Stimulated activated CD4-positive, alpha-beta T cell treated with anti-CD3 and anti-CD28 coated beads, Interleukin-15, amount 100 ng/mL, for 48 hours (primary cell): Measurements from ENCODE around the gene TMEM167A.
A peak's percentile ranks its signal among the peaks of the same experiment; 100 is the strongest.

Source experiments
- DNase-seq, 2 donors: peaks; one replicate each; pipeline ENCODE4 v3.0.0-alpha.2; 2020; ENCODE audit warnings: low read depth in 2 of 2

The TMEM167A gene

GRCh38 chr5:83076742-83077661, at the start of gene TMEM167A, which contains the start of gene XRCC4:
Gene TMEM167A (minus strand): TSS chr5:83077394. CDS start chr5:83077323, 71 bp downstream.
Gene XRCC4 (plus strand): TSS chr5:83077547. CDS start chr5:83104920, 27,373 bp downstream.
- peak; percentile 89 to 93 for DNase-seq

- DNase-seq, result no peak
Observed at GRCh38 chr5:83126501-83126900, 49.3 kb upstream of the TMEM167A start.

GRCh38 chr5:83125560-83125959, 48.4 kb upstream of the TMEM167A start:
- no peak for DNase-seq

GRCh38 chr5:83124593-83124992, 47.4 kb upstream of the TMEM167A start:
- no peak for DNase-seq

GRCh38 chr5:83118976-83119375, 41.8 kb upstream of the TMEM167A start:
- no peak for DNase-seq

GRCh38 chr5:83118471-83118870, 41.3 kb upstream of the TMEM167A start:
- DNase-seq, result no peak

GRCh38 chr5:83115816-83116215, 38.6 kb upstream of the TMEM167A start:
- DNase-seq, result no peak

GRCh38 chr5:83109380-83109779, 32.2 kb upstream of the TMEM167A start:
- DNase-seq, result no peak

- no peak for DNase-seq
Observed at GRCh38 chr5:83107692-83108420, 30.7 kb upstream of the TMEM167A start.

GRCh38 chr5:83104021-83104420, 26.8 kb upstream of the TMEM167A start:
- no peak for DNase-seq

GRCh38 chr5:83102364-83102980, 25.3 kb upstream of the TMEM167A start:
- DNase-seq, result no peak

GRCh38 chr5:83101514-83101913, 24.3 kb upstream of the TMEM167A start:
- DNase-seq, result no peak

GRCh38 chr5:83099445-83099844, 22.3 kb upstream of the TMEM167A start:
- DNase-seq, result no peak

GRCh38 chr5:83099001-83099400, 21.8 kb upstream of the TMEM167A start:
- no peak for DNase-seq

- DNase-seq, result no peak
Observed at GRCh38 chr5:83097689-83098231, 20.6 kb upstream of the TMEM167A start.

- no peak for DNase-seq
Observed at GRCh38 chr5:83096660-83097339, 19.6 kb upstream of the TMEM167A start.

- no peak for DNase-seq
Observed at GRCh38 chr5:83095957-83096539, 18.9 kb upstream of the TMEM167A start.

GRCh38 chr5:83095163-83095956, 18.2 kb upstream of the TMEM167A start:
- DNase-seq, result no peak

- DNase-seq, result no peak
Observed at GRCh38 chr5:83093692-83094091, 16.5 kb upstream of the TMEM167A start.

- DNase-seq, result no peak
Observed at GRCh38 chr5:83092619-83093018, 15.4 kb upstream of the TMEM167A start.
